Kidney epithelial cell (primary cell): ENCODE data around the gene MED7. TPM values are rescaled to one million over a fixed set of nuclear protein-coding genes. Genes with fewer than 3 reads are reported as not detected.

ENCODE experiments used
- DNase-seq: peaks from one replicate; pipeline ENCODE4 v3.0.0-alpha.2; 2010; ENCODE audit warnings: low read depth
- H3K27me3 ChIP-seq: 2 replicates; pipeline ENCODE4 v1.6.0; 2011; ENCODE audit warnings: low read length; ENCODE audit not compliant: control insufficient read depth, insufficient read depth
- H3K36me3 ChIP-seq: 2 replicates; pipeline ENCODE4 v1.5.1; 2011; ENCODE audit warnings: low read length; ENCODE audit not compliant: control insufficient read depth, insufficient read depth
- H3K4me3 ChIP-seq: 2 replicates; pipeline ENCODE4 v1.5.1; 2011; ENCODE audit warnings: low read depth, mild to moderate bottlenecking, control low read depth, low read length
- CTCF ChIP-seq: IDR thresholded peaks from 2 replicates; pipeline ENCODE4 v1.5.1; 2011; ENCODE audit warnings: mild to moderate bottlenecking, moderate library complexity, low read length, control low read depth, inconsistent platforms; ENCODE audit not compliant: insufficient read depth, poor library complexity, severe bottlenecking
- total RNA-seq: library from RNA; depleted of rRNA; stranded (reverse); fragments of >200 nt; gene quantifications from 2 replicates; pipeline ENCODE4 v1.2.3, GENCODE V29; 2015

Gene MED7
- total RNA-seq, 1 donor from 2014 or later, result 12.2 TPM

GRCh38 chr5:157116483-157116954 is 26.1 kb downstream of the MED7 start:
- TF ChIP-seq CTCF, result no peak
- DNase-seq, result no peak

GRCh38 chr5:157115502-157115901 is 27.2 kb downstream of the MED7 start:
- no peak for DNase-seq
- no peak for TF ChIP-seq CTCF
- H3K4me3 ChIP-seq, result no peak overlapping the region
- no peaks in the 10 kb centered on the region for H3K27me3 ChIP-seq
- no peaks in the 10 kb centered on the region for H3K36me3 ChIP-seq

More at GRCh38 chr5:157116483-157116954, 26.1 kb downstream of the MED7 start:
- Histone ChIP-seq H3K4me3 (no peak overlapping the region), H3K36me3 (no peaks in the 10 kb centered on the region), H3K27me3 (no peaks in the 10 kb centered on the region)

GRCh38 chr5:157115012-157115411 is 27.7 kb downstream of the MED7 start:
- H3K27me3 ChIP-seq, result no peaks in the 10 kb centered on the region
- H3K36me3 ChIP-seq, result no peaks in the 10 kb centered on the region
- DNase-seq, result no peak
- H3K4me3 ChIP-seq, result no peak overlapping the region
- TF ChIP-seq CTCF, result no peak

- Histone ChIP-seq H3K27me3 (no peaks in the 10 kb centered on the region), H3K4me3 (no peak overlapping the region), H3K36me3 (no peaks in the 10 kb centered on the region)
- no peak for TF ChIP-seq CTCF
- no peak for DNase-seq
Observed at GRCh38 chr5:157113002-157113401, 29.7 kb downstream of the MED7 start.

GRCh38 chr5:157109744-157110143 is 32.9 kb downstream of the MED7 start:
- Histone ChIP-seq H3K27me3 (no peaks in the 10 kb centered on the region), H3K36me3 (no peaks in the 10 kb centered on the region), H3K4me3 (no peak overlapping the region)
- DNase-seq, result no peak
- no peak for TF ChIP-seq CTCF

- H3K27me3 ChIP-seq, result no peaks in the 10 kb centered on the region
- DNase-seq, result no peak
- no peak for TF ChIP-seq CTCF
- no peak within 1 kb of the TSS for H3K4me3 ChIP-seq
- H3K36me3 ChIP-seq, result no peaks in the 10 kb centered on the region
Observed at GRCh38 chr5:157108976-157109375, 33.7 kb downstream of the MED7 start, which contains the start of gene HAVCR2. HAVCR2 (minus strand) TSS chr5:157109044; CDS start chr5:157108983, 61 bp downstream.
